ENCODE data around the gene NBPF3. TPM values are rescaled to one million over a fixed set of nuclear protein-coding genes. Genes with fewer than 3 reads are reported as not detected.

Gene NBPF3
- total RNA-seq, 1 experiment from 2014 or later = 15.9 TPM

GRCh38 chr1:21531241-21531640 lies 91.3 kb downstream of the NBPF3 start:
- Histone ChIP-seq H3K9me3 (ENCODE audit: control insufficient read depth, insufficient read depth, low read depth, low read length) (no peaks in the 10 kb centered on the region), H3K27ac (ENCODE audit: low read length) (no peak overlapping the region), H3K27me3 (ENCODE audit: control insufficient read depth, insufficient read depth, low read length) (no peaks in the 10 kb centered on the region), H3K36me3 (ENCODE audit: control insufficient read depth, insufficient read depth, low read length) (no peaks in the 10 kb centered on the region), H3K4me1 (ENCODE audit: control insufficient read depth, insufficient read depth, low read length) (no peaks in the 10 kb centered on the region), H3K4me3 (ENCODE audit: low read depth in 2 of 2, low read length in 2 of 2) (no peak overlapping the region)
- DNase-seq (ENCODE audit: low read depth, low spot score) = no peak
- in situ Hi-C loops (cut with HindIII; ENCODE audit: low pct_unique_long_range_greater_than_20kb, low sequenced_read_pairs) = no loop called here
- POLR2A ChIA-PET = interaction anchor here (0.7 kb wide), 1 partner anchor 828 kb away, joined by 20 read pairs; no protein-coding TSS in a partner anchor
- TF ChIP-seq SIN3A (IDR thresholded peaks at IDR 0.05; ENCODE audit: borderline replicate concordance, insufficient read depth, low read depth, low read length) (no peak), REST (IDR thresholded peaks at IDR 0.05; ENCODE audit: insufficient read depth in 1 of 2, low read depth in 2 of 2, low read length in 1 of 2) (no peak), TCF7L2 (IDR thresholded peaks at IDR 0.05; ENCODE audit: low read depth, low read length) (no peak), POLR2AphosphoS5 (IDR thresholded peaks at IDR 0.05; ENCODE audit: low read depth, low read length) (no peak)
- TF ChIP-seq, protein P1, sequence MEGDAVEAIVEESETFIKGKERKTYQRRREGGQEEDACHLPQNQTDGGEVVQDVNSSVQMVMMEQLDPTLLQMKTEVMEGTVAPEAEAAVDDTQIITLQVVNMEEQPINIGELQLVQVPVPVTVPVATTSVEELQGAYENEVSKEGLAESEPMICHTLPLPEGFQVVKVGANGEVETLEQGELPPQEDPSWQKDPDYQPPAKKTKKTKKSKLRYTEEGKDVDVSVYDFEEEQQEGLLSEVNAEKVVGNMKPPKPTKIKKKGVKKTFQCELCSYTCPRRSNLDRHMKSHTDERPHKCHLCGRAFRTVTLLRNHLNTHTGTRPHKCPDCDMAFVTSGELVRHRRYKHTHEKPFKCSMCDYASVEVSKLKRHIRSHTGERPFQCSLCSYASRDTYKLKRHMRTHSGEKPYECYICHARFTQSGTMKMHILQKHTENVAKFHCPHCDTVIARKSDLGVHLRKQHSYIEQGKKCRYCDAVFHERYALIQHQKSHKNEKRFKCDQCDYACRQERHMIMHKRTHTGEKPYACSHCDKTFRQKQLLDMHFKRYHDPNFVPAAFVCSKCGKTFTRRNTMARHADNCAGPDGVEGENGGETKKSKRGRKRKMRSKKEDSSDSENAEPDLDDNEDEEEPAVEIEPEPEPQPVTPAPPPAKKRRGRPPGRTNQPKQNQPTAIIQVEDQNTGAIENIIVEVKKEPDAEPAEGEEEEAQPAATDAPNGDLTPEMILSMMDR (IDR thresholded peaks at IDR 0.05) = no peak
- intact Hi-C loops (cut with micrococcal nuclease; ENCODE audit: unreplicated experiment) = loop anchor here (10.0 kb wide), 1 partner anchor 124 kb away; no protein-coding TSS in a partner anchor
- no peak for ATAC-seq
- no TSS peak for BruUV-seq (replicated peaks)
- CTCF ChIA-PET = no interaction called here

- DNase-seq (ENCODE audit: low read depth, low spot score) = no peak
- H3K4me1 ChIP-seq (ENCODE audit: control insufficient read depth, insufficient read depth, low read length) = no peaks in the 10 kb centered on the region
- no peak overlapping the region for H3K27ac ChIP-seq (ENCODE audit: low read length)
- ChIA-PET CTCF (no interaction called here), POLR2A (no interaction called here)
- intact Hi-C loops (cut with micrococcal nuclease; ENCODE audit: unreplicated experiment) = loop anchor here (10.0 kb wide), 1 partner anchor 122 kb away; no protein-coding TSS in a partner anchor
- TF ChIP-seq REST (IDR thresholded peaks at IDR 0.05; ENCODE audit: insufficient read depth in 1 of 2, low read depth in 2 of 2, low read length in 1 of 2) (no peak), SIN3A (IDR thresholded peaks at IDR 0.05; ENCODE audit: borderline replicate concordance, insufficient read depth, low read depth, low read length) (no peak), TCF7L2 (IDR thresholded peaks at IDR 0.05; ENCODE audit: low read depth, low read length) (no peak), POLR2AphosphoS5 (IDR thresholded peaks at IDR 0.05; ENCODE audit: low read depth, low read length) (no peak)
- TF ChIP-seq, protein P1 (IDR thresholded peaks at IDR 0.05) = no peak
- no peaks in the 10 kb centered on the region for H3K36me3 ChIP-seq (ENCODE audit: control insufficient read depth, insufficient read depth, low read length)
- in situ Hi-C loops (cut with HindIII; ENCODE audit: low pct_unique_long_range_greater_than_20kb, low sequenced_read_pairs) = no loop called here
- ATAC-seq = no peak
- no peak overlapping the region for H3K4me3 ChIP-seq (ENCODE audit: low read depth in 2 of 2, low read length in 2 of 2)
- BruUV-seq (replicated peaks) = no TSS peak
- H3K9me3 ChIP-seq (ENCODE audit: control insufficient read depth, insufficient read depth, low read depth, low read length) = no peaks in the 10 kb centered on the region
- no peaks in the 10 kb centered on the region for H3K27me3 ChIP-seq (ENCODE audit: control insufficient read depth, insufficient read depth, low read length)
These were observed 92.6 kb downstream of the NBPF3 start for GRCh38 chr1:21532496-21532895.
